AG08396 (cell line): Measurements from ENCODE around the gene MYOC.
A peak's percentile ranks its signal among the peaks of the same experiment; 100 is the strongest.
"Not testable (repeated sequence)": the region's sequence is repeated elsewhere in the genome, so short reads cannot be mapped to it uniquely, and the experiment has no call there.

Source experiments
- DNase-seq: peaks from one replicate; pipeline ENCODE4 v3.0.0; 2012; ENCODE audit warnings: low spot score, mixed read lengths

The MYOC gene

DNA sequence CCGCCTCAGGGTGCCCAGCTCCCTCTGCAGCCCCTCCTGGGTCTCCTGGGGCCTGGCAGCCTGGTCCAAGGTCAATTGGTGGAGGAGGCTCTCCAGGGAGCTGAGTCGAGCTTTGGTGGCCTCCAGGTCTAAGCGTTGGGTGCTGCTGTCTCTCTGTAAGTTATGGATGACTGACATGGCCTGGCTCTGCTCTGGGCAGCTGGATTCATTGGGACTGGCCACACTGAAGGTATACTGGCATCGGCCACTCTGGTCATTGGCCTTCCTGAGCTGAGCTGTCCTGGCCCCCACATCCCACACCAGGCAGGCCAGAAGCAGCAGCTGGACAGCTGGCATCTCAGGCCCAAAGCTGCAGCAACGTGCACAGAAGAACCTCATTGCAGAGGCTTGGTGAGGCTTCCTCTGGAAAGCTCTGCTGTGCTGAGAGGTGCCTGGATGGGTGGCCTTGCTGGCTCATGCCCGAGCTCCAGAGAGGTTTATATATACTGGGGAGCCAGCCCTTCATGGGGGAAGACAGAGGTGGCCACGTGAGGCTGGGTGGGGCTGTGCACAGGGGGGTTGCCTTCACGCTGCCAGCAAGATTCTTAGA lies at the start of gene MYOC:
Gene MYOC (minus strand): TSS at position 455 of the 589 bp plus-strand sequence. CDS start 77 bp downstream, at position 378.
- no peak for DNase-seq

DNA sequence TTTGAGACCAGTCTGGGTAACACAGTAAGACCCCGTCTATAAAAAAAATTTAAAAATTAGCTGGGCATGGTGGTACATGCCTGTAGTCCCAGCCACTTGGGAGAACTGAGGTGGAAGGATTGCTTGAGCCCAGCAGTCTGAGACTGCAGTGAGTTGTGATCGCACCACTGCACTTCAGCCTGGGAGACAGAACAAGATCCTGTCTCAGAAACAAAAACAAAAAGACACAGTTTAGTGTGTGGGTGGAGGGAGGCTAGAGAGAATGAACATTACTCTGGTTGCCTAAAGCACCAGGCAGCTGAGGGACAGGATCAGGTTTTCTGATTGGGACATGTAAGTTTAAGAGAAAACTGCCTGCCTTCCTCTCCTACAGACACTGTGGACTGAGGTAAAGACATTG lies 47.0 kb upstream of the MYOC start:
- no peak for DNase-seq

DNA sequence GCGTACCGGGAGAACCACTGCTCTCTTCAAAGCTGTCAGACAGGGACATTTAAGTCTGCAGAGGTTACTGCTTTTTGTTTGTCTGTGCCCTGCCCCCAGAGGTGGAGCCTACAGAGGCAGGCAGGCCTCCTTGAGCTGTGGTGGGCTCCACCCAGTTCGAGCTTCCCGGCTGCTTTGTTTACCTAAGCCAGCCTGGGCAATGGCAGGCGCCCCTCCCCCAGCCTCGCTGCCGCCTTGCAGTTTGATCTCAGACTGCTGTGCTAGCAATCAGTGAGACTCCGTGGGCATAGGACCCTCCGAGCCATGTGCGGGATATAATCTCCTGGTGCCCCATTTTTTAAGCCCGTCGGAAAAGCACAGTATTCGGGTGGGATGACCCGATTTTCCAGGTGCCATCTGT lies 43.3 kb upstream of the MYOC start:
- not testable (repeated sequence) for DNase-seq

DNA sequence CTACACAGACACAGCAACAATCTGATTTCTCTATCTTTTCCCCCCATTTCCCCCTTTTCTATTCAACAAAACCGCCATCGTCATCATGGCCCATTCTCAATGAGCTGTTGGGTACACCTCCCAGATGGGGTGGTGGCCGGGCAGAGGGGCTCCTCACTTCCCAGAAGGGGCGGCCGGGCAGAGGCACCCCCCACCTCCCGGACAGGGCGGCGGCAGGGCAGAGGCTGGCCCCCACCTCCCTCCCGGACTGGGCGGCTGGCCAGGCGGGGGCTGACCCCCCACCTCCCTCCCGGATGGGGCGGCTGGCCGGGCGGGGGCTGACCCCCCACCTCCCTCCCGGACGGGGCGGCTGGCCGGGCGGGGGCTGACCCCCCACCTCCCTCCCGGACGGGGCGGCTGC lies 41.1 kb upstream of the MYOC start:
- DNase-seq: not testable (repeated sequence)

DNA sequence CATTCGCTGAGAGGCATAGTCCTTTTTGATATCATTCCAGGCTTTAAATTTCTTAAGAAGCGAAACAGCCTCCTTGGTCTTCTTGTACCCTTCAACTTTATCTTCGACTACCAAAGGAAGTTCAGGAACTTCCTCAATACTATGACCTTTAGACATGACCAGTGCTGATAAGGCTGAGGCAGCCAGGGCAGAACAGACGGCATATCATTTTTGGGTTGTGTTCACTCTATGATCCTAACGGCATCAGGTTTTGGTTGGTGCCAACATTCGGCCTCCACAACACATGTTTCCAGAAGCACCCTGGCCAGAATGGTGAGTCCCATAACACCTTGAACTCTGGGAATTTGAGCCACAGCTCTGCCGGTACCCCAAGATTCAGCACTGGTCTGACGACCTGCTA lies 31.4 kb upstream of the MYOC start:
- DNase-seq: no peak

DNA sequence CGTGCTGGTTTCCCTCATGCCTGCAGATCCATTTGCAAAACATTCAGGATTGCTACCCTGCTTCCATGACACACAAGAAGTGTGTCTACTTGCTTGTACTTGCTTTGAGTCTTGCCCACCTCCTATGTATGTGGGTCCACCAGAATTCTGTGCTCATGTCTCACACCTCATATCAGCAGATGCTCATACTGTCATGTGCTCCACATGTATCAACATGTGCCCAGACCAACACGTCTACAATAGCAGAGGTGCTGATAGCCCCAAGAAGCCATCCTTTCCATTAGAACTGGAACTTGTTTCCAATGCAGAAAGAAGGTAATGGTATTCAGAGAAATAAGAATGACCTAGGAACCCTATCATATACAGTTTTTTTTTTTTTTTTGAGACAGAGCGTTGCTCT lies 27.9 kb upstream of the MYOC start:
- DNase-seq: no peak

DNA sequence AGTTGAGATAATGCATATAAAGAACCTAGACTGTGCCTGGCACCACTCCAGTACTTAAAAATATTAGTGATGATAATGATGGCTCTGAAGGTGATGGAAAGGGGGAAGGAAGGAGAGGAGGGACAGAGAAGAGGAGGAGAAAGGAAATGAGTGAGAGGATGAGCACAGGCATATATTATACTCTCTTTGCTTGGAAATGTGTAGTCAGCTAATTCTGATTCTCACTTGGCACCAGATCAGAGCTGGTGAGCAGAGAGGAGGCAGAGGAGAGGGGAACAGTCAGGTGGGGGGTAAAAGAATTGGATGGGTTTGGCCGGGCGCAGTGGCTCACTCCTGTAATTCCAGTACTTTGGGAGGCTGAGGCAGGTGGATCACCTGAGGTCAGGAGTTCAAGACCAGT lies 24.3 kb upstream of the MYOC start:
- DNase-seq: no peak

GRCh38 chr1:171674431-171675405 lies 22.2 kb upstream of the MYOC start:
- no peak for DNase-seq

- no peak for DNase-seq
These were observed 18.3 kb upstream of the MYOC start for GRCh38 chr1:171670739-171671138.

- DNase-seq: no peak
These were observed 15.9 kb upstream of the MYOC start for GRCh38 chr1:171668372-171668771.

DNA sequence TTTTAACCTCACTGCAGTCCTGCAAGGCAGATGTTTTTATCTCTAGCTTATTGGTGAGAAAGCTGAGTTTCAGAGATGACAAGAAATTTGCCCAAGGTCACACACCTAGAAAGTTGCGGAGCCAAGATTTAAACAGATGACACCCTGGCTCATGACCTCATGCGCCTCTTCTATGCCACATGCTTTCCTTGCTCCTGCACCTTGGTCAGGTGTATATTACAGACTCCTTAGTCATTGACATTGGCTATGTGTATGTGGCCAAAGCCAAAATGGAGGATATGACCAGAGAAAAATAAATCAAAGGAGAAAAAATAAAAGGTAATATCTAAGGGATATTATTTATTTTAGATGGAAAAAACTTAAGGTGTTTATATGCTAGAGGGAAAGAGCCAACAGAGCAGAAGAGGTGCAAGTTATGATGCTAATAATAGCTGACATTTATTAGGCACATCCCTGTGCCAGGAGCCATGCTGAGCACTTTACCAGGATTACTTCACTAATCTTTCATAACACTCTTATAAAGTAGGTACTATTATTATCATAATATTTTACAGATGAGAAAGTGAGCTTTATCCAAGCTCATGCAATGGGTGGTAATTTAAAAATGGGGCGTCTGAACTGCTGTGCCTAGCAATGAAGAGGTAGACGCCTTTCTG lies 13.8 kb upstream of the MYOC start:
- no peak for DNase-seq

- peak; percentile 36 for DNase-seq
These were observed 12.5 kb upstream of the MYOC start for GRCh38 chr1:171664976-171665375.

DNA sequence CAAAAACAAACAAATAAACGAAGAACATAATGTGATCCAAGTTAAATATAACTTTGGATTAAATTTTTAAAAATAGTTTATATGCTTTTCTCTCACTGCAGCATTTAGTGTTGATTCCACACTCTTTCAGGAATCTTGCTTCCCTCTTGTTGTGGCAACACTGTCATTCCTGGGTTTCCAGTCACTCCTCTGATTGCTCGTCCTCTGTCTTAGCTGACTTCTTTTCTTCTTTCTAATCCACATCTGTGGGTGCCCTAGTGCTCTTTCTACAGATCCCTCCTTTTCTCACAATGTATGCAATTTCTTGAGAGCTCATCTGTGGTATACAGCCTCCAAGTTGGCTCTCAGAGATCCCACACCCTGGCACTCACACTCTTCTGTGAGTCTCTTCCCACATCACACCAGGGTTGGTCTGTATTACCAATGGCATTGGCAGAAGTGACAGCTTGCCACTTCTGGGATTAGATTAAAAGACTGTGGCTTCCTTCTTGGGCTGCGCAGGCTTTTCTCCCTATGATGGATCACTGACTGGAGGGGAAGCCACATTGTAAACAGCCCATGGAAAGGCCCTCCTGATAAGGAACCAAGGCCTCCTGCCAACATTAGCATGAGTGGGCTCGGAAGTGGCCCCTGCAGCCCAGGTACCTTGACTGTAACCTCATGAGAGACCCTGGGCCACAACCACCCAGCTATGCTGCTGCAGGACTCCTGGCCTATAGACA lies 11.5 kb upstream of the MYOC start:
- DNase-seq: peak; percentile 30

DNA sequence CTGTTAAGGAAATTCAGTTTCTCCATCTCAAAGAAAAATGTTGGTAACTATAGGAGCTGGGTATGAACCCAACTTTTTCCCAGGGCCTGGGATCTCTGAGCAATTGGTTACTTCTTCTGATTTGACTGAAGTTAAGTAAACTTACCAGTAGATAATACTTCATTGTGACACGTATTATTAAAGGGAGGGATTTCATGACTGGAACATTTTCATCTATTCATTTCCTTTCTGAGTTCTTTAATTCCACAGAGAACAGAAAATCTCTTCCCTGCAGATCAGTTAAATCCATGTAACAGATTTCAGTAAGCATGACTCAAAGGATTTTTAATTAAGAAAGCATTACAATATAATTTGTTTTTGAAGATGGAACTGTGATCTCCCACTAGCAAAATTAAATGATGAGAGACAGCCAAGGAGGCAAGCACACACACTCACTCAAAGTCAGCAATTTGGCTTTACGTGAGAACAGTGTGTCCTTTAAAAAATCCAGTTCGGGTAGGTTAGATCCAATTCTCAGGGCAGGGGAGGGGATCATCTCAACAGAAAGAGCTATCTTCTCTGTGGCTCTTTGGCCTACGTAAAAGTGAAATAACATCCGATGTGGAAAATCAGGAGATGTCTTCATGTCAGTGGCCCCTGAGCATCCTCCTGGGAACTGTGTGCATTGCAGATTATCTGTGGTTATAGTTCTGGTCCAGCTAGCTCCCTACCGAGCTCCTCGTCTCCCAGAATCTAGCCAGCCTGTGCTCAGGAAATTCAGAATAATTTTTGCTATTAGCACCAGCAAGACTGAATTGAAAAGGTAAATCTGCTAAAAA lies 10.8 kb upstream of the MYOC start:
- DNase-seq: no peak

DNA sequence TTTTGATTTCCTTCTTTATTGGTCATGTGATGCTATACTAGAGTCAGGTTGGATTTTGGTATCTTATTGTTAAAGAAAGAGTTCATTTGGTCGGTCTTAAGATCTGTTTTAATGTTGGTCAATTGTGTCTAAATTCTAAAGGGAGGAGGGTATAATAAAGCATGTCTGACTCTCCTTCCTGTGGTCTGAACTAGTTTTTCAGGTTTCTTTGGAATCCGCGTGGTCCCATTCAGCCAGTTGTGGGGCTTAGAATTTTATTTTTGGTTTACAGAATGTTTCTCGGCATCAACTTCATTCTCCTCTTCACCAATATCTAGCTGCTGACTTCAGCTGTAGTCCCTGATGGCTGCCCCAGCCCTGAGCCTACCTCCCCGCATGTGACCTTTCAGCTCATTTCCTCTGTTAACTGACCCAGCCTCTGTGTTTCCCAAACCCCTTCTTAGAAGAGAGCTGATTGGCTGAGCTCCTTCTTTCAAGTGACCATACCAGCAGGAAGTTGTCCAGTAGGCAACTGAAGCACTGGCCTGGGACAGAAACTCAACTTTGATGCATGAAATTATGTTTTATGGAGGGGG lies 8.7 kb upstream of the MYOC start:
- no peak for DNase-seq

DNA sequence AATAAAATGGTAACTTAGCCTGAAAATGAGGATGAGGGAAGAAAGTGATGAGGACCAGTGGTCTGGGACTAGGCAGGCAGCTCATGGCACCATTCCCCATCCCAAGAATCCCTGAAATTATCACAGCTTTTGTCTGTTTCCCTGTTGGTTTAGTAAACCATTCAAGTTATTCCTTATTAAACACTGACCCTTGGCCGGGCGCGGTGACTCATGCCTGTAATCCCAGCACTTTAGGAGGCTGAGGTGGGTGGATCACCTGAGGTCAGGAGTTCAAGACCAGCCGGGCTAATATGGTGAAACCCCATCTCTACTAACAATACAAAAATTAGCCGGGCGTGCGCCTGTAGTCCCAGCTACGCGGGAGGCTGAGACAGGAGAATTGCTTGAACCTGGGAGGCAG lies 3.7 kb upstream of the MYOC start:
- DNase-seq: not testable (repeated sequence)

GRCh38 chr1:171655746-171656116 lies 3.2 kb upstream of the MYOC start:
- DNase-seq: no peak

- DNase-seq: peak; percentile 68
These were observed 2.7 kb upstream of the MYOC start for GRCh38 chr1:171654942-171655745.

DNA sequence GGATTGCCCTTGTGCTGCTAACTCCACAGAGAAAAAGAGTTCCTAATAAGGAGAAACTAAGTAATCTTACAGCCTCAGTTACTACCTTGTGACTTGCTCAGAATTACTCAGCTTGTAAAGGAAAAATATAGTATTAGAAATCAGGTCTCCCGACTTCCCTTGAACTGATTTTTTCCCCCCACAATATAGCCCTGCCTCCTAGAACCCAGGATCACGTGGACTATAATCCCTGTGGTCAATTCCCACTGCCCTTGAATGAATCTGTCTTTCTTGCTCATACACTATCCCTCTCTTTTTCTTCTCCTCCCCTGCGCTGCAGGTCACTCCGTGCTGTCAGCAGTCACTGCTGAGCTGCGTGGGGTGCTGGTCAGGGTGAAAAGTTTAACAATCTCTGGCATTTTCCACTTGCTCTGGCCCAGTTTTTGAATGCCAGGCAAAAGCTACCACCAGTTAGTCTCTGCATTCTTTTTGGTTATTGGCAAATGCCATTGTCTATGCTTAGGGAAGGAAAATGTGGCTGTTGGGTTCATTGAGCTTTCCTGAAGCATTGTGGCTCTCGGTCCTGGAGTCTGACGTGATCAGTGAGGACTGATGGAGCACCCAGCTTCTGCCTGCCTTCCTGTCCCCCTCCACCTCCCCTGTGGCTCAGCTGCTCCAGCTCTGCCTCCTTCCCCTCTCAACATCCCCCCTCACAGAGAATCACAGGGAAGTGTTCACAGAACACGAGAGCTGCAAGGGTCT lies 1.9 kb upstream of the MYOC start:
- peak; percentile 50 for DNase-seq
